ENCODE data around the gene MX2.
"Not testable (repeated sequence)": the region's sequence is repeated elsewhere in the genome, so short reads cannot be mapped to it uniquely, and the experiment has no call there.

Gene MX2

DNA sequence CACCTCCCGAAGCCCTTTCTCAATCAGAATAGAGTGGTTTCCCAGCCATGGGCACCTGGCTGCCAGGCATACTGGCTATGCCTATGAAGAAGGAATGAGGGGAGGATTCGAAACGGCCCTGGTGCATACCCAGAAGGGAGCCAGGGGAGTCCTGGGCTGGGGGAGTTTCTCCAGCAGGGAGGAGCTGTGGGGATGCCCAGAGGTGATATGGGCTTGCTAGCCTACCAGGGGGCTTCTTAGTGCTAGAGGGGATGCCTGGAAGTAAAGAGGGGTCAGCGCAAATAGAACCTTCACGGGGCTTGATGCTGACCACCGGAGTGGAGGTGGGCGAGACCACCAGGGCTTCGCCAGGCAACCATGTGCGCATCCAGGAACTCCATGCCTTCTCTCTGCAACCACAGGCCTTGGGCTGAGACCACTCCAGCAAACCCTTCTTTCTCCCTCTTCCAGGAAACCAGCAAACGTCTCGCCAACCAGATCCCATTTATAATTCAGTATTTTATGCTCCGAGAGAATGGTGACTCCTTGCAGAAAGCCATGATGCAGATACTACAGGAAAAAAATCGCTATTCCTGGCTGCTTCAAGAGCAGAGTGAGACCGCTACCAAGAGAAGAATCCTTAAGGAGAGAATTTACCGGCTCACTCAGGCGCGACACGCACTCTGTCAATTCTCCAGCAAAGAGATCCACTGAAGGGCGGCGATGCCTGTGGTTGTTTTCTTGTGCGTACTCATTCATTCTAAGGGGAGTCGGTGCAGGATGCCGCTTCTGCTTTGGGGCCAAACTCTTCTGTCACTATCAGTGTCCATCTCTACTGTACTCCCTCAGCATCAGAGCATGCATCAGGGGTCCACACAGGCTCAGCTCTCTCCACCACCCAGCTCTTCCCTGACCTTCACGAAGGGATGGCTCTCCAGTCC lies 46.0 kb downstream of the MX2 start:
- DNase-seq (ENCODE audit: low read depth): no peak
- no peak for TF ChIP-seq CTCF (IDR thresholded peaks at IDR 0.05; ENCODE audit: low read length, missing control alignments)
- no peak overlapping the region for H3K4me3 ChIP-seq (replicated peaks; ENCODE audit: low read depth, low read length)

- no peak overlapping the region for H3K4me3 ChIP-seq (replicated peaks; ENCODE audit: low read depth, low read length)
- no peak for TF ChIP-seq CTCF (IDR thresholded peaks at IDR 0.05; ENCODE audit: low read length, missing control alignments)
- DNase-seq (ENCODE audit: low read depth): no peak
These were observed 48.5 kb downstream of the MX2 start for GRCh38 chr21:41410361-41410760.

GRCh38 chr21:41410767-41411448 lies 49.1 kb downstream of the MX2 start:
- DNase-seq (ENCODE audit: low read depth): no peak
- H3K4me3 ChIP-seq (replicated peaks; ENCODE audit: low read depth, low read length): no peak overlapping the region
- TF ChIP-seq CTCF (IDR thresholded peaks at IDR 0.05; ENCODE audit: low read length, missing control alignments): no peak

DNA sequence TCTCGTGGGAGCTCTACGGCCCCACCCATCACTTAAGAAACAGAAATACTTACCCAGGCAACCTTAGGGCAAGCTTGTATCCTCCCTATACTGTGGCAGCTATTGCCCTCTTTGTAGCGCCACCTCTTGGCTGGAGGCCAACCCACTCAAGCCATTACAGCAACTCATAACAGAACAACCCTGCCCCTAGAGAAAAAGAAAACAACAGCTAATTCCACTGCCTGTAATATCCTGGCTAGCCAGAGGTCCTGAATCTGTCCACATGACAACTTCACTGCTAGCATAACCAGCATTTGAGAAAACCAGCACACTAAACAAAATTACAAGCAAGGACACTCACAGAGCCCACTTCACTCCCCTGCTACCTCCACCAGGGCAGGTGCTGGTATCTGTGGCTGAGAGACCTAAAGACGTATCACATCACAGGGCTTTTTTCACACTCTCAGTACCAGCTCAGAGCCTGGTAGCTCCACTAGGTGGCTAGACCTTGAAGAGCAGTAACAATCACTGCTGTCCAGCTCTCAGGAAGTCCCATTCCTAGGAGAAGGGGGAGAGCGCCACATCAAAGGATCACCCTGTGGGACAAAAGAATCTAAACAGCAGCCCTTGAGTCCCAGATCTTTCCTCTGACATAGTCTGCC lies 49.7 kb downstream of the MX2 start:
- TF ChIP-seq CTCF (IDR thresholded peaks at IDR 0.05; ENCODE audit: low read length, missing control alignments): peak; percentile 11
- no peak overlapping the region for H3K4me3 ChIP-seq (replicated peaks; ENCODE audit: low read depth, low read length)
- no peak for DNase-seq (ENCODE audit: low read depth)

GRCh38 chr21:41417505-41417904 lies 55.7 kb downstream of the MX2 start:
- DNase-seq (ENCODE audit: low read depth); H3K4me3 ChIP-seq (replicated peaks; ENCODE audit: low read depth, low read length): not testable (repeated sequence)

GRCh38 chr21:41418393-41418792 lies 56.6 kb downstream of the MX2 start:
- H3K4me3 ChIP-seq (replicated peaks; ENCODE audit: low read depth, low read length): no peak overlapping the region
- TF ChIP-seq CTCF (IDR thresholded peaks at IDR 0.05; ENCODE audit: low read length, missing control alignments): no peak
- DNase-seq (ENCODE audit: low read depth): no peak

Measured in fibroblast of pulmonary artery (primary cell).